WTC11 (cell line): ENCODE results near the gene SERTAD4. TPM values are rescaled to one million over a fixed set of nuclear protein-coding genes. Genes with fewer than 3 reads are reported as not detected.
"Not testable (repeated sequence)": the region's sequence is repeated elsewhere in the genome, so short reads cannot be mapped to it uniquely, and the experiment has no call there.

ENCODE experiments used
- ATAC-seq: fragments of 200-7000 bp; cut with Tn5 transposase; 2 replicates; pipeline ENCODE4 v1.10.0; 2021; ENCODE audit warnings: mild to moderate bottlenecking, moderate library complexity
- CTCF ChIA-PET: fragments of 300-600 bp; sonication (Branson Sonifier 250); formaldehyde crosslinking; loops from one replicate; lab custom pipeline; 2021; ENCODE audit warnings: antibody characterized with exemption; lab: Charles Lee
- POLR2A ChIA-PET: fragments of 350-600 bp; sonication (Branson Sonifier 250); formaldehyde crosslinking; loops from one replicate; lab custom pipeline; 2021; ENCODE audit warnings: antibody characterized with exemption; lab: Charles Lee
- DNase-seq: peaks from one replicate; pipeline ENCODE4 v3.0.0; 2021; ENCODE audit warnings: low spot score
- H3K27ac Mint-ChIP-seq: 2 replicates; pipeline ENCODE4 v1.8.0; 2021; ENCODE audit warnings: mixed read lengths
- H3K27me3 Mint-ChIP-seq: 2 replicates; pipeline ENCODE4 v1.8.0; 2021; ENCODE audit warnings: low read depth, mild to moderate bottlenecking, moderate library complexity, mixed read lengths
- H3K36me3 Mint-ChIP-seq: 2 replicates; pipeline ENCODE4 v1.8.0; 2021; ENCODE audit warnings: mixed read lengths
- H3K4me1 Mint-ChIP-seq: 2 replicates; pipeline ENCODE4 v1.8.0; 2022; ENCODE audit warnings: mixed read lengths
- H3K4me3 Mint-ChIP-seq: 2 replicates; pipeline ENCODE4 v1.8.0; 2021; ENCODE audit warnings: mild to moderate bottlenecking, moderate library complexity, mixed read lengths
- H3K9me3 Mint-ChIP-seq: 2 replicates; pipeline ENCODE4 v1.8.0; 2021; ENCODE audit warnings: mixed read lengths
- AR ChIP-seq: fragments of 250-450 bp; sonication (Bioruptor Pico); IDR thresholded peaks from 2 replicates; pipeline ENCODE4 v1.9.0; 2021; ENCODE audit warnings: mild to moderate bottlenecking
- ARID4B ChIP-seq: sonication (generic); formaldehyde crosslinking; IDR thresholded peaks from 2 replicates; pipeline ENCODE4 v1.8.0; 2023; ENCODE audit warnings: missing genetic modification reagents, mild to moderate bottlenecking, borderline replicate concordance
- CREM ChIP-seq: sonication (generic); formaldehyde crosslinking; IDR thresholded peaks from 2 replicates; pipeline ENCODE4 v1.8.1; 2022; ENCODE audit warnings: mild to moderate bottlenecking, missing genetic modification reagents, moderate library complexity
- E2F1 ChIP-seq: sonication (generic); formaldehyde crosslinking; IDR thresholded peaks from 2 replicates; pipeline ENCODE4 v1.8.0; 2022; ENCODE audit warnings: mild to moderate bottlenecking, missing genetic modification reagents
- ERG ChIP-seq: fragments of 250-450 bp; sonication (Bioruptor Pico); IDR thresholded peaks from 2 replicates; pipeline ENCODE4 v1.8.0; 2021; ENCODE audit warnings: mild to moderate bottlenecking
- GTF2I ChIP-seq: fragments of 250-450 bp; sonication (Bioruptor Pico); conservative IDR thresholded peaks from 2 replicates; pipeline ENCODE4 v1.4.0; 2021; ENCODE audit warnings: mild to moderate bottlenecking
- HMGA2 ChIP-seq: fragments of 250-450 bp; sonication (Bioruptor Pico); IDR thresholded peaks from 2 replicates; pipeline ENCODE4 v1.4.0; 2021; ENCODE audit warnings: mild to moderate bottlenecking, moderate library complexity
- JAZF1 ChIP-seq: fragments of 250-450 bp; sonication (Bioruptor Pico); IDR thresholded peaks from 2 replicates; pipeline ENCODE4 v1.9.0; 2021; ENCODE audit warnings: moderate library complexity, mild to moderate bottlenecking, inconsistent platforms
- MLX ChIP-seq: sonication (generic); formaldehyde crosslinking; IDR thresholded peaks from 2 replicates; pipeline ENCODE4 v1.8.1; 2023; ENCODE audit warnings: mild to moderate bottlenecking, missing genetic modification reagents, moderate library complexity
- NFATC4 ChIP-seq: fragments of 250-450 bp; sonication (Bioruptor Pico); IDR thresholded peaks from 2 replicates; pipeline ENCODE4 v1.9.0; 2021; ENCODE audit warnings: mild to moderate bottlenecking
- NR1H2 ChIP-seq: sonication (generic); formaldehyde crosslinking; IDR thresholded peaks from 2 replicates; pipeline ENCODE4 v1.9.0; 2021; ENCODE audit warnings: mild to moderate bottlenecking, moderate library complexity, missing genetic modification reagents
- TP53 ChIP-seq: sonication (generic); formaldehyde crosslinking; IDR thresholded peaks from 2 replicates; pipeline ENCODE4 v1.8.1; 2023; ENCODE audit warnings: mild to moderate bottlenecking, missing genetic modification reagents
- ZBTB21 ChIP-seq: sonication (generic); formaldehyde crosslinking; IDR thresholded peaks from 2 replicates; pipeline ENCODE4 v1.8.1; 2023; ENCODE audit warnings: mild to moderate bottlenecking, missing genetic modification reagents, borderline replicate concordance
- ZNF121 ChIP-seq: sonication (generic); formaldehyde crosslinking; IDR thresholded peaks from 2 replicates; pipeline ENCODE4 v1.8.0; 2023; ENCODE audit warnings: missing genetic modification reagents
- ZNF232 ChIP-seq: sonication (generic); formaldehyde crosslinking; IDR thresholded peaks from 2 replicates; pipeline ENCODE4 v1.8.0; 2022; ENCODE audit warnings: mild to moderate bottlenecking, missing genetic modification reagents
- ZNF263 ChIP-seq: sonication (generic); formaldehyde crosslinking; IDR thresholded peaks from 2 replicates; pipeline ENCODE4 v1.8.1; 2022; ENCODE audit warnings: low read depth, mild to moderate bottlenecking, moderate library complexity, missing genetic modification reagents
- ZNF423 ChIP-seq: fragments of 250-450 bp; sonication (Bioruptor Pico); IDR thresholded peaks from 2 replicates; pipeline ENCODE4 v2.1.2; 2022; ENCODE audit warnings: mild to moderate bottlenecking, moderate library complexity
- total RNA-seq: library from RNA; stranded (reverse); gene quantifications from 3 replicates; pipeline ENCODE4 v1.2.3, GENCODE V29; 2021
- TF ChIP-seq, protein P1 (sequence below): fragments of 250-450 bp; sonication (Bioruptor Pico); IDR thresholded peaks from 2 replicates; pipeline ENCODE4 v1.9.0; 2021; ENCODE audit warnings: mild to moderate bottlenecking
- TF ChIP-seq, protein P2 (sequence below): sonication (generic); formaldehyde crosslinking; conservative IDR thresholded peaks from 2 replicates; pipeline ENCODE4 v1.8.1; 2022; ENCODE audit warnings: mild to moderate bottlenecking, missing genetic modification reagents

The SERTAD4 gene
- total RNA-seq, 1 experiment from 2014 or later = 4.6 TPM

DNA sequence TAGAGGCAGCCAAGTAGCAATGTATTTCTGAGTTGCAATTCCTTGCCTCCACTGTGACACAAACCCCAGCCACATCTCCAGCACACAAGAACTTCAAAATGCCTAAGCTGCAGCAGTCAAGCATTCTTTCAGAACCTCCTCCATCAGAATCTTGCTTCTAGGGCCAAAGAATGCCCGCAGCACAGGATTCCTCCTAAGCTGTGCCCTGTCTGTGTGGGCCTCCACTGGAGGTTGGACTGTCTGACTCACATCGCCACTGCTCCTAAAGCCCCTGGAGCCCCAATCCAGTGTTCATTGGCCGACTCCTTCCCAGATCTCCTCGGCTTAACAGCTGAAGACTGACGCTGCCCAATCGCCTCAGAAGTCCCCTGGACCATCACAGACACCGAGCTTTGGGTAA, 43.2 kb upstream of the SERTAD4 start (continued):
- TF ChIP-seq ARID4B (CRISPR knock-in tag) = no peak
- no peak for TF ChIP-seq AR

- TF ChIP-seq MLX (CRISPR knock-in tag) (no peak), ZNF232 (no peak), HMGA2 (CRISPR knock-in tag) (no peak), ERG (CRISPR knock-in tag) (no peak), ZBTB21 (CRISPR knock-in tag) (no peak), GTF2I (CRISPR knock-in tag) (no peak), ZNF121 (no peak), TP53 (CRISPR knock-in tag) (no peak)
- TF ChIP-seq, protein P1, sequence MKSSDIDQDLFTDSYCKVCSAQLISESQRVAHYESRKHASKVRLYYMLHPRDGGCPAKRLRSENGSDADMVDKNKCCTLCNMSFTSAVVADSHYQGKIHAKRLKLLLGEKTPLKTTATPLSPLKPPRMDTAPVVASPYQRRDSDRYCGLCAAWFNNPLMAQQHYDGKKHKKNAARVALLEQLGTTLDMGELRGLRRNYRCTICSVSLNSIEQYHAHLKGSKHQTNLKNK = no peak
- ATAC-seq (no peak), DNase-seq (no peak)
- Mint-ChIP-seq H3K27ac (no peak overlapping the region), H3K36me3 (no peaks in the 10 kb centered on the region), H3K27me3 (peaks cover 5% of the 10 kb centered on the region), H3K4me1 (no peaks in the 10 kb centered on the region), H3K4me3 (no peak overlapping the region), H3K9me3 (peaks cover 15% of the 10 kb centered on the region)
- CTCF ChIA-PET = no interaction called here
- POLR2A ChIA-PET = no interaction called here
Measured at GRCh38 chr1:210195635-210196160, 36.9 kb upstream of the SERTAD4 start.

DNA sequence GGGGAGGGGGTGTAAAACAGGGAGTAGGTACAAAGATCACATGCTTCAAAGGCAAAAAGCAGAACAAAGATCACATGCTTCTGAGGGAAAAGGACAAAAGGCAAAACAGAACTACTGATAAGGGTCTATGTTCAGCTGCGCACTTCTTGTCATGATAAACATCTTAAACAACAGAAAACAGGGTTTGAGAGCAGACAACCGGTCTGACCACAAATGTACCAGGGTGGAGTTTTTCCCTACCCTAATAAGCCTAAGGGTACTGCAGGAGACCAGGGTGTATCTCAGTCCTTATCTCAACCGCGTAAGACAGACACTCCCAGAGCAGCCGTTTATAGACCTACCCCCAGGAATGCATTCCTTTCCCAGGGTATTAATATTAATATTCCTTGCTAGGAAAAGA, 36.3 kb upstream of the SERTAD4 start:
- ATAC-seq, DNase-seq, POLR2A ChIA-PET, H3K36me3 Mint-ChIP-seq, H3K27ac Mint-ChIP-seq, CTCF ChIA-PET, H3K27me3 Mint-ChIP-seq, H3K4me1 Mint-ChIP-seq, H3K4me3 Mint-ChIP-seq: not testable (repeated sequence)
- H3K9me3 Mint-ChIP-seq = peaks cover 15% of the 10 kb centered on the region

DNA sequence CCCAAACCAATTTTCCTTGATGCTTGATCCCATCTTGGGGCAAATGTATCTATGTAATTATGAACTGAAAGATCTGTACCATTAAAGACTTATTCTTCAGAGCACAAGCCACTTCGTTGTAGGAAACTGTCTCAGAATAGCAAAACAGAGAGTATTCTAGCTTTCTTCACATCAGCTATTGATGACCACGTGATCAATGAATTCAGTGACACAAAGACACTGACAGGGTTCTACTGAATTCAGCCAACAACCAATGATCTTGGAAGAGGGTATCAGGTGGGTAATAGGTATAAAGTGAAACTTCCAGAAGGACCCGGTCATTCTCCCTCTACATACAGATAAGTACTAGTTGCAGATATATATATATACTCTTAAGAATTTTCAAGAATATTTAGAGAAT, 33.8 kb upstream of the SERTAD4 start:
- no peak overlapping the region for H3K27ac Mint-ChIP-seq
- H3K9me3 Mint-ChIP-seq = peaks cover 15% of the 10 kb centered on the region
- no peak overlapping the region for H3K4me3 Mint-ChIP-seq
- CTCF ChIA-PET = no interaction called here
- H3K4me1 Mint-ChIP-seq = no peaks in the 10 kb centered on the region
- H3K27me3 Mint-ChIP-seq = peaks cover 5% of the 10 kb centered on the region
- ATAC-seq (no peak), DNase-seq (no peak)
- POLR2A ChIA-PET = no interaction called here
- no peaks in the 10 kb centered on the region for H3K36me3 Mint-ChIP-seq
- TF ChIP-seq JAZF1 (no peak), CREM (no peak), ZNF263 (CRISPR knock-in tag) (no peak), HMGA2 (CRISPR knock-in tag) (no peak), NR1H2 (CRISPR knock-in tag) (no peak), E2F1 (no peak), ZNF423 (no peak), NFATC4 (CRISPR knock-in tag) (no peak), GTF2I (CRISPR knock-in tag) (no peak)
- TF ChIP-seq, protein P2, sequence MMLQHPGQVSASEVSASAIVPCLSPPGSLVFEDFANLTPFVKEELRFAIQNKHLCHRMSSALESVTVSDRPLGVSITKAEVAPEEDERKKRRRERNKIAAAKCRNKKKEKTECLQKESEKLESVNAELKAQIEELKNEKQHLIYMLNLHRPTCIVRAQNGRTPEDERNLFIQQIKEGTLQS (CRISPR knock-in tag) = no peak
- TF ChIP-seq, protein P1 = no peak
